ENCODE measurements around the gene SS18L1.

DNA sequence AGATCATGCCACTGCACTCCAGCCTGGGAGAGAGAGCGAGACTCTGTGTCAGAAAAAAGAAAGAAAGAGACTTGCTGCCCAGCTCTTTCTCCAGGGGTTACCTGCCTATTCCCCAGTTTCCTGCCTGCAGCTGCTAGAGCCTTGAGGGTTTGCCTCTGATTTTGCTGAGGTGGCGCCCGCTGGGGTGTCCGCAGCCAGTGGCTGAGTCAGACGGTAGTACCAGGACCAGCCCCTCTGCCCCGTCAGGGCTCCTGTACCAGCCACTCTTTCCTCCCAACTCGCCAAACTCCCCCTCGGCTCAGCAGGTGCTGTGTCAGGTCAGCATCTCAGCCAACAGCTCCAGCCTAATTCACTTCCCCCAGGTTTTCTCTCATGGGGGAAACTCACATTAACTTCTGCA, 28.7 kb upstream of the SS18L1 start:
- TF ChIP-seq, protein P1, sequence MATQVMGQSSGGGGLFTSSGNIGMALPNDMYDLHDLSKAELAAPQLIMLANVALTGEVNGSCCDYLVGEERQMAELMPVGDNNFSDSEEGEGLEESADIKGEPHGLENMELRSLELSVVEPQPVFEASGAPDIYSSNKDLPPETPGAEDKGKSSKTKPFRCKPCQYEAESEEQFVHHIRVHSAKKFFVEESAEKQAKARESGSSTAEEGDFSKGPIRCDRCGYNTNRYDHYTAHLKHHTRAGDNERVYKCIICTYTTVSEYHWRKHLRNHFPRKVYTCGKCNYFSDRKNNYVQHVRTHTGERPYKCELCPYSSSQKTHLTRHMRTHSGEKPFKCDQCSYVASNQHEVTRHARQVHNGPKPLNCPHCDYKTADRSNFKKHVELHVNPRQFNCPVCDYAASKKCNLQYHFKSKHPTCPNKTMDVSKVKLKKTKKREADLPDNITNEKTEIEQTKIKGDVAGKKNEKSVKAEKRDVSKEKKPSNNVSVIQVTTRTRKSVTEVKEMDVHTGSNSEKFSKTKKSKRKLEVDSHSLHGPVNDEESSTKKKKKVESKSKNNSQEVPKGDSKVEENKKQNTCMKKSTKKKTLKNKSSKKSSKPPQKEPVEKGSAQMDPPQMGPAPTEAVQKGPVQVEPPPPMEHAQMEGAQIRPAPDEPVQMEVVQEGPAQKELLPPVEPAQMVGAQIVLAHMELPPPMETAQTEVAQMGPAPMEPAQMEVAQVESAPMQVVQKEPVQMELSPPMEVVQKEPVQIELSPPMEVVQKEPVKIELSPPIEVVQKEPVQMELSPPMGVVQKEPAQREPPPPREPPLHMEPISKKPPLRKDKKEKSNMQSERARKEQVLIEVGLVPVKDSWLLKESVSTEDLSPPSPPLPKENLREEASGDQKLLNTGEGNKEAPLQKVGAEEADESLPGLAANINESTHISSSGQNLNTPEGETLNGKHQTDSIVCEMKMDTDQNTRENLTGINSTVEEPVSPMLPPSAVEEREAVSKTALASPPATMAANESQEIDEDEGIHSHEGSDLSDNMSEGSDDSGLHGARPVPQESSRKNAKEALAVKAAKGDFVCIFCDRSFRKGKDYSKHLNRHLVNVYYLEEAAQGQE (IDR thresholded peaks at IDR 0.05; ENCODE audit: insufficient read depth in 1 of 2, low read depth in 2 of 2, low read length in 1 of 2): no peak
- TF ChIP-seq, protein P2, sequence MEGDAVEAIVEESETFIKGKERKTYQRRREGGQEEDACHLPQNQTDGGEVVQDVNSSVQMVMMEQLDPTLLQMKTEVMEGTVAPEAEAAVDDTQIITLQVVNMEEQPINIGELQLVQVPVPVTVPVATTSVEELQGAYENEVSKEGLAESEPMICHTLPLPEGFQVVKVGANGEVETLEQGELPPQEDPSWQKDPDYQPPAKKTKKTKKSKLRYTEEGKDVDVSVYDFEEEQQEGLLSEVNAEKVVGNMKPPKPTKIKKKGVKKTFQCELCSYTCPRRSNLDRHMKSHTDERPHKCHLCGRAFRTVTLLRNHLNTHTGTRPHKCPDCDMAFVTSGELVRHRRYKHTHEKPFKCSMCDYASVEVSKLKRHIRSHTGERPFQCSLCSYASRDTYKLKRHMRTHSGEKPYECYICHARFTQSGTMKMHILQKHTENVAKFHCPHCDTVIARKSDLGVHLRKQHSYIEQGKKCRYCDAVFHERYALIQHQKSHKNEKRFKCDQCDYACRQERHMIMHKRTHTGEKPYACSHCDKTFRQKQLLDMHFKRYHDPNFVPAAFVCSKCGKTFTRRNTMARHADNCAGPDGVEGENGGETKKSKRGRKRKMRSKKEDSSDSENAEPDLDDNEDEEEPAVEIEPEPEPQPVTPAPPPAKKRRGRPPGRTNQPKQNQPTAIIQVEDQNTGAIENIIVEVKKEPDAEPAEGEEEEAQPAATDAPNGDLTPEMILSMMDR (IDR thresholded peaks at IDR 0.05): no peak
- TF ChIP-seq POLR2AphosphoS5 (IDR thresholded peaks at IDR 0.05; ENCODE audit: low read depth, low read length) (no peak), SIN3A (IDR thresholded peaks at IDR 0.05; ENCODE audit: borderline replicate concordance, insufficient read depth, low read depth, low read length) (no peak), TCF7L2 (IDR thresholded peaks at IDR 0.05; ENCODE audit: low read depth, low read length) (no peak)

All from Panc1 (cell line).